Activated CD4-positive, alpha-beta T cell treated with anti-CD3 and anti-CD28 coated beads for 36 hours (primary cell): Measurements from ENCODE around the gene CLCNKB. TPM values are rescaled to one million over a fixed set of nuclear protein-coding genes. Genes with fewer than 3 reads are reported as not detected.

Experiments used
- ATAC-seq: fragments of 200-7000 bp; cut with Tn5 transposase; one replicate; pipeline ENCODE4 v1.10.0; 2021; ENCODE audit warnings: mild to moderate bottlenecking, moderate library complexity
- CTCF ChIA-PET: fragments of 350-600 bp; sonication (Branson Sonifier 250); formaldehyde crosslinking; loops from one replicate; lab custom pipeline; 2021; ENCODE audit warnings: antibody characterized with exemption; lab: Charles Lee
- POLR2A ChIA-PET: fragments of 350-600 bp; sonication (Branson Sonifier 250); formaldehyde crosslinking; loops from one replicate; lab custom pipeline; 2021; ENCODE audit warnings: antibody characterized with exemption, inconsistent platforms; lab: Charles Lee
- DNase-seq: peaks from one replicate; pipeline ENCODE4 v3.0.0-alpha.2; 2020
- H3K27ac Mint-ChIP-seq: one replicate; pipeline ENCODE4 v1.8.0; 2021; ENCODE audit warnings: mixed read lengths
- H3K27me3 Mint-ChIP-seq: one replicate; pipeline ENCODE4 v1.8.0; 2021; ENCODE audit warnings: mixed read lengths
- H3K36me3 Mint-ChIP-seq: one replicate; pipeline ENCODE4 v1.8.0; 2021; ENCODE audit warnings: low read depth, mixed read lengths
- H3K4me1 Mint-ChIP-seq: one replicate; pipeline ENCODE4 v1.8.0; 2021; ENCODE audit warnings: mixed read lengths
- H3K4me3 Mint-ChIP-seq: one replicate; pipeline ENCODE4 v1.8.0; 2021; ENCODE audit warnings: mild to moderate bottlenecking, moderate library complexity, mixed read lengths
- H3K9me3 Mint-ChIP-seq: one replicate; pipeline ENCODE4 v1.8.0; 2021; ENCODE audit warnings: low read depth, mixed read lengths
- intact Hi-C, 2 experiments: fragments of 100-400 bp; cut with DNase I in 1 of 2; cut with micrococcal nuclease in 1 of 2; formaldehyde crosslinking; loops; one replicate each; pipeline versions ENCODE4 v1.14.2 to v1.15.1; 2022 to 2024; cut with DNase I, micrococcal nuclease
- total RNA-seq, 2 experiments: library from RNA; stranded (reverse); gene quantifications; one replicate each; pipeline ENCODE4 v1.2.3, GENCODE V29; 2021

Gene CLCNKB
- total RNA-seq, 2 experiments from 2014 or later: not detected

GRCh38 chr1:16078925-16079656 is 35.5 kb downstream of the CLCNKB start:
- POLR2A ChIA-PET: no interaction called here
- peak; percentile 83 for ATAC-seq
- intact Hi-C loops: loop anchor here (1.0 to 5.0 kb wide), 4 partner anchors 108 to 284 kb away; no protein-coding TSS in a partner anchor
- CTCF ChIA-PET: interaction anchor here (0.6 to 12.1 kb wide), 32 partner anchors 9 to 756 kb away, joined by 3 to 219 read pairs (median 4); partner anchors contain the start of genes CPLANE2 and FAM131C
- H3K27ac Mint-ChIP-seq: peak overlapping the region; percentile 86
- peaks cover 5% of the 10 kb centered on the region for H3K27me3 Mint-ChIP-seq
- DNase-seq: peak; percentile 81
- H3K4me3 Mint-ChIP-seq: peak overlapping the region; percentile 57
- no peaks in the 10 kb centered on the region for H3K36me3 Mint-ChIP-seq
- H3K9me3 Mint-ChIP-seq: no peaks in the 10 kb centered on the region
- peaks cover 9% of the 10 kb centered on the region for H3K4me1 Mint-ChIP-seq

DNA sequence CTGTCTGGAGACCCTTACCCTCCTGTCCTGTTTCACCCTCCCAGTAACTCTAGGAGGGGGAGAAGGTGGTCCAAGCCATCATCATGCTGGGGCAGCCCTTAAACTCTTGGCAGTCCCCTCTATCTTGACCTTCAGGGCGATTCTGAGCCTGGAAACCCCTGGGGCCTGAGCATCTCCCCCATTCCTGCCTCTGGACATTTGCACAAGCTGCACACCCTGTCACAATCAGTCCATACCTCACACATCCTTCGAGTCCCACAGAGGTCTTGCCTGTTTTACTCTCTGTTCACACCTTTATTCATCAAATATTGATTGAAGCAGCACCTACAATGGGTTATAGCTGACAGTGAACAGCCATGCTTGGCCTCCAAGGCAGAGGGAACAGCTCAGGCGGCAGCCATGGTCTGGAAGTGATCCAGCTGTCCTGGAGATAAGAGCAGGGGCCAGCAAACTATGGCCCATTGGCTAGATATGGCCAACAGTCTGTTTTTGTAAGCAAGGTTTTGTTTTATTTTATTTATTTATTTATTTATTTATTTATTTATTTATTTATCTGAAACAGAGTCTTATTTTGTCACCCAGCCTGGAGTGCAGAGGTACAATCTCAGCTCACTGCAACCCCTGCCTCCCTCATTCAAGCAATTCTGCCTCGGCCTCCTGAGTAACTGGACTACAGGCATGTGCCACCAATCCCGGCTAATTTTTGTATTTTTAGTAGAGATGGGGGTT is 37.0 kb downstream of the CLCNKB start:
- H3K27me3 Mint-ChIP-seq: no peaks in the 10 kb centered on the region
- H3K36me3 Mint-ChIP-seq: no peaks in the 10 kb centered on the region
- no peak overlapping the region for H3K4me3 Mint-ChIP-seq
- DNase-seq (no peak), ATAC-seq (no peak)
- intact Hi-C loops: no loop called here
- CTCF ChIA-PET: interaction anchor here (0.6 to 12.1 kb wide), 9 partner anchors 11 to 163 kb away, joined by 3 to 219 read pairs (median 11); partner anchors contain the start of genes EPHA2 and FAM131C
- peaks cover 6% of the 10 kb centered on the region for H3K4me1 Mint-ChIP-seq
- POLR2A ChIA-PET: interaction anchor here (0.7 kb wide), 1 partner anchor 113 kb away, joined by 8 read pairs; no protein-coding TSS in a partner anchor
- H3K9me3 Mint-ChIP-seq: no peaks in the 10 kb centered on the region
- no peak overlapping the region for H3K27ac Mint-ChIP-seq

DNA sequence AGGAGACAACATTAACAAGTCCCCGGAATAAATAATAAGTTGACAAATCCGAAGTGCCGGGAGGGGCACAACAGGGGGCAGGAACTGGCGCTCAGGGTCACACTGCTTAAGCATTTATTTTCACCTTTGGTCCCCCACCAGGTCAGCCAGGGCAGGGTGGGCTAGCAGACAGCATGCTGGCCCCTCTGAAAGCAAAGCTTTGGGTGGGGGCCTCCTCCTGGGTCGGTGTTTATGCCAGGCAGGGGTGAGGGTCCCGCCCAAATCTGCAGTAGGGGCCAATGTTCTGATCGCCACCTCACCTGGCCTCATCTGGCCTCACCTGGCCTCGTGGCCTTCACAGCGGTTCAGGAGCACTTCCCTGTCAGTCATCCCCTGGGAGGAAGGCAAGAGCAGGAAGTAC is 38.1 kb downstream of the CLCNKB start:
- intact Hi-C loops: loop anchor here in 1 of 2 experiments (1.0 kb wide), 1 partner anchor 282 kb away; no protein-coding TSS in a partner anchor
- ChIA-PET POLR2A (no interaction called here), CTCF (interaction anchor here (0.6 to 12.1 kb wide), 17 partner anchors 12 to 541 kb away, joined by 3 to 219 read pairs (median 4); partner anchors contain the start of genes EPHA2 and FAM131C)

GRCh38 chr1:16082283-16083038 is 38.9 kb downstream of the CLCNKB start:
- Mint-ChIP-seq H3K4me3 (no peak overlapping the region), H3K36me3 (no peaks in the 10 kb centered on the region), H3K4me1 (peaks cover 6% of the 10 kb centered on the region), H3K9me3 (no peaks in the 10 kb centered on the region), H3K27ac (no peak overlapping the region), H3K27me3 (no peaks in the 10 kb centered on the region)
- intact Hi-C loops: loop anchor here in 1 of 2 experiments (1.0 kb wide), 1 partner anchor 281 kb away; no protein-coding TSS in a partner anchor
- ChIA-PET CTCF (interaction anchor here (0.6 to 12.1 kb wide), 21 partner anchors 9 to 540 kb away, joined by 3 to 219 read pairs (median 4); partner anchors contain the start of genes EPHA2 and FAM131C), POLR2A (interaction anchor here (0.6 kb wide), 1 partner anchor 104 kb away, joined by 3 read pairs; no protein-coding TSS in a partner anchor)
- ATAC-seq: peak; percentile 54
- peak; percentile 84 for DNase-seq

More for the DNA sequence above, 38.1 kb downstream of the CLCNKB start:
- H3K4me1 Mint-ChIP-seq: peaks cover 6% of the 10 kb centered on the region
- H3K27ac Mint-ChIP-seq: no peak overlapping the region
- no peak overlapping the region for H3K4me3 Mint-ChIP-seq
- DNase-seq: no peak
- H3K36me3 Mint-ChIP-seq: no peaks in the 10 kb centered on the region
- ATAC-seq: no peak
- no peaks in the 10 kb centered on the region for H3K27me3 Mint-ChIP-seq
- H3K9me3 Mint-ChIP-seq: no peaks in the 10 kb centered on the region

DNA sequence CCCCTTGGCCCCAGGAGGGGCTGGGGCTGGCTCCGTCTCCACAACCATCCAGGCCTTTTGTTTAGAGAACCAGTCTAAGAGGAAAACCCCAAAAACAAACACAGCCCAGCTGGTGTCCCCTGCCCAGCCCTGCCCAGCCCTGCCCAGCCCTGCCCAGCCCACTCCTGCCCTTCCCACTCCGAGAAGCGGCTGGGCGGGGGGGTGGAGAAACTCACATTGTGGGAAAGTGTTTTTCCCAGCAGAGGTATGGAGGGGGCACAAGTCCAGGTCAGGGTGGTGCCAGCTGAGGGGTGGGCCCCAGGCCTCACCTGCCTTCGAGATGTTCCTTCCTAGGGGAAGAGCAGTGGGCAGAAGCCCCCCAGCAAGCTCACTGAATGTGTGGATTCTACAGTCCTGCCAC is 39.9 kb downstream of the CLCNKB start:
- Mint-ChIP-seq H3K9me3 (no peaks in the 10 kb centered on the region), H3K4me3 (no peak overlapping the region), H3K27ac (no peak overlapping the region), H3K4me1 (peaks cover 6% of the 10 kb centered on the region), H3K36me3 (no peaks in the 10 kb centered on the region), H3K27me3 (no peaks in the 10 kb centered on the region)
- POLR2A ChIA-PET: no interaction called here
- intact Hi-C loops: no loop called here
- CTCF ChIA-PET: interaction anchor here (1.0 to 12.1 kb wide), 8 partner anchors 8 to 170 kb away, joined by 3 to 219 read pairs (median 6); partner anchors contain the start of gene FAM131C
- DNase-seq (no peak), ATAC-seq (no peak)

- Mint-ChIP-seq H3K27ac (no peak overlapping the region), H3K4me1 (no peaks in the 10 kb centered on the region), H3K9me3 (no peaks in the 10 kb centered on the region), H3K4me3 (no peak overlapping the region), H3K36me3 (no peaks in the 10 kb centered on the region), H3K27me3 (no peaks in the 10 kb centered on the region)
- POLR2A ChIA-PET: interaction anchor here (0.6 kb wide), 1 partner anchor 19 kb away, joined by 3 read pairs; no protein-coding TSS in a partner anchor
- intact Hi-C loops: no loop called here
- CTCF ChIA-PET: interaction anchor here (0.6 to 12.1 kb wide), 2 partner anchors 103 to 232 kb away, joined by 4 to 219 read pairs; no protein-coding TSS in a partner anchor
- ATAC-seq (no peak), DNase-seq (no peak)
Measured at GRCh38 chr1:16085522-16085921, 41.9 kb downstream of the CLCNKB start.

DNA sequence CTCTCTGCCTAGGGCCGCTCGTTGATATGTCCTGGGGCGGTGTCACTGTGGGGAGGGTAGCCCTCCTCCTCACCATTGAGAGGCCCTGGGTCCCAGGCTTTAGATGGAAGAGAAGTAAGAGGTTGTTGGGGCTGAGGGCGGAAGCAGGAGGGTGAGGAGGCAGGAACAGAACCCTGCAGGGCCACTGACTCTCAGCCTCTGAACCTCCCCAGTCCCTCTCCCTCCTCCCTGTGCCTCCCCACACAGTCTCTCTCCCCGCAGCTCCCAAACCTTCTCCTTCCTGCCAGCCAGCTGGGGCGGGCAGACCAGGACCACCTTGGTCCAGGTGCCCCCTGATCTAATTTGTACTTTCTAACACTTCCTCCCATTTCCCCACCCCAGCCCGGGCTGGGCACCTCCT is 44.2 kb downstream of the CLCNKB start:
- ATAC-seq (no peak), DNase-seq (no peak)
- H3K4me3 Mint-ChIP-seq: no peak overlapping the region
- H3K27ac Mint-ChIP-seq: no peak overlapping the region
- no peaks in the 10 kb centered on the region for H3K4me1 Mint-ChIP-seq
- intact Hi-C loops: no loop called here
- CTCF ChIA-PET: interaction anchor here (12.1 kb wide), 1 partner anchor 100 kb away, joined by 219 read pairs; no protein-coding TSS in a partner anchor
- POLR2A ChIA-PET: no interaction called here
- H3K27me3 Mint-ChIP-seq: no peaks in the 10 kb centered on the region
- no peaks in the 10 kb centered on the region for H3K9me3 Mint-ChIP-seq
- H3K36me3 Mint-ChIP-seq: no peaks in the 10 kb centered on the region

DNA sequence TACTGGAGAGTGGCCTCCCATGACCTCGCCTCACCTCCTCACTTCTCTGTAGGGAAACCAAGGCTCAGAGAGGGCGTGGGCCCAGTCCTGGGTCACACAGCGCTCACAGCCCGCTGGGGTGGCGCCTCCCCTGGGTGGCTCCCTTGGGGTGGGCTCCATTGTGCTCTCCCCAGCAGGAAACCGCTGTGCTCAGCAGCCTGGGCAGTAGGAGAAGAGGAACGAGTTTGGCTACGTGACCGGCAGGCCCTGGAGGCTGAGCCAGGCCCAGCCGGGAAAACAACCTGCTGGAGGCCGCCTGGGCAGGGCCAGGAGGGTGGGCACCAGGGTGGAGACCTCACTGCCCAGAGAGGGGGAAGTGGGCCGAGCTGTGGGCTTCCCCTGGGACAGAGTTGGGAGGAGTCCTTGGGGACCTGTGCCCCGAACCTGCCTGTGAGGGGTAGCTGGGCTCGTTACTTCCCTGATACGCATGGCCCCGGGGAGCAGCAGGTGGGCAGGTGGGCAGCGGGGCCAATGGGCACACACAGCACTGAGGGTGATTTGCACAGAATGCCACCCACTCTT is 44.8 kb downstream of the CLCNKB start:
- H3K4me1 Mint-ChIP-seq: no peaks in the 10 kb centered on the region
- H3K27ac Mint-ChIP-seq: no peak overlapping the region
- intact Hi-C loops: no loop called here
- no peak overlapping the region for H3K4me3 Mint-ChIP-seq
- ATAC-seq (no peak), DNase-seq (no peak)
- ChIA-PET CTCF (no interaction called here), POLR2A (no interaction called here)
- no peaks in the 10 kb centered on the region for H3K9me3 Mint-ChIP-seq
- H3K36me3 Mint-ChIP-seq: no peaks in the 10 kb centered on the region
- H3K27me3 Mint-ChIP-seq: no peaks in the 10 kb centered on the region

DNA sequence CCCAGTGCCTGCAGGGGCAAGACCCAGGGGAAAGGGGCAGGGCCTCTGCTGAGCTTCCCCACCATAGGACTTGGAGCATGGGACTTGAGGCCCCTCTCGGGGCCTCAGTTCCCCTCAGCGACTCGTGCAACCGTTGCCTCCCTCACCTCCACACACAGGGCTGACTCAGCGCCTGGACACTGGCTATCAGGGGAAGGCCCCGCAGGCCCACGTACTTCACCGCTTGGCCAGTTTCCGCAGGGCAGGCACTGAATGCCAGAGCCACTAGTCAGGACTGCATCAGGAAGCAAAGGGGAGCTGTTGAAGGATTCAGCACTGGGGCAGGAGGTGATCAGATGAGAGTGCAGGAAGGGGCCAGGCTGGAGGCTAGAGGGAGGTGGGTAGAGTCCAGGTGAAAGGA is 45.4 kb downstream of the CLCNKB start:
- ChIA-PET CTCF (no interaction called here), POLR2A (no interaction called here)
- H3K4me1 Mint-ChIP-seq: no peaks in the 10 kb centered on the region
- no peak overlapping the region for H3K27ac Mint-ChIP-seq
- DNase-seq (no peak), ATAC-seq (no peak)
- intact Hi-C loops: no loop called here
- H3K36me3 Mint-ChIP-seq: no peaks in the 10 kb centered on the region
- no peaks in the 10 kb centered on the region for H3K9me3 Mint-ChIP-seq
- H3K4me3 Mint-ChIP-seq: no peak overlapping the region
- no peaks in the 10 kb centered on the region for H3K27me3 Mint-ChIP-seq

DNA sequence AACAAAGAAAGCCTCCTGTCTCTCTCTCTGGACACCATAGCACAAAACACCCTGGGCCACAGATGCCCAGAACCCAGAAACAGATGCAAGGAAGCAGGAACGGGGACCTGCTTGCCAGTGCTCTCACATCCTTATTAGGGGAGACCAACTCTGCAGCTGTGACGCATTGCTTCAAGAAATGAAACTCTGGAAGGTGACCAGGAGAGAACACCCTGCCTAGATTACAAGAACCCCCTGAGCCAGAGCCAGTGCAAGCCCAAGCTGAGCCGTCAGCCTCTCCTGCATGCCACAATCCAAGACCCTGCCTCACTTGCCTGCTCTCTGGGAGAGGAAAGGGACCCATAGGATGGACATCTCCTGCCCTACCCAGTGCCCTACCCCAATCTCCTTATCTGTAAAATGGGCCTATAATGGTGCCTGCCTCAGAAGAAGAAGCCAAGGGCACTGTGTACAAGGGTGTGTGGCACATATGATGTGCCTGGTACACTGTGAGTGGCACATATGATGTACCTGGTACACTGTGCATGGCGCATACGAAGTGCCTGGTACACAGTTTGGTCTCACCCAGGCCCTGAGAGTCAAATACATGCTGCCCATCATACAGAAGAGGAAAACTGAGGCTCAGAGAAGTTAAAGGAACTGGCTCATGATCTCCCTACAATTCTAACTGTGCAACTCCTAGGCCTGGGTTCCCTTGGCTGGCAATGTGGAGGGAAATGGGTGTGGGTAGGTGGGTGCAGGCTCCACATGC is 46.7 kb downstream of the CLCNKB start:
- intact Hi-C loops: no loop called here
- no peak for DNase-seq
- Mint-ChIP-seq H3K36me3 (no peaks in the 10 kb centered on the region), H3K4me1 (no peaks in the 10 kb centered on the region), H3K27ac (no peak overlapping the region), H3K27me3 (no peaks in the 10 kb centered on the region), H3K9me3 (no peaks in the 10 kb centered on the region), H3K4me3 (no peak overlapping the region)
- ChIA-PET POLR2A (no interaction called here), CTCF (no interaction called here)
- no peak for ATAC-seq
